ENCODE measurements around the gene TNRC6C. TPM values are rescaled to one million over a fixed set of nuclear protein-coding genes. Genes with fewer than 3 reads are reported as not detected.

Gene TNRC6C
- total RNA-seq, 4 donors from 2014 or later: 2.6 to 10.9 (median 4.7) TPM

DNA sequence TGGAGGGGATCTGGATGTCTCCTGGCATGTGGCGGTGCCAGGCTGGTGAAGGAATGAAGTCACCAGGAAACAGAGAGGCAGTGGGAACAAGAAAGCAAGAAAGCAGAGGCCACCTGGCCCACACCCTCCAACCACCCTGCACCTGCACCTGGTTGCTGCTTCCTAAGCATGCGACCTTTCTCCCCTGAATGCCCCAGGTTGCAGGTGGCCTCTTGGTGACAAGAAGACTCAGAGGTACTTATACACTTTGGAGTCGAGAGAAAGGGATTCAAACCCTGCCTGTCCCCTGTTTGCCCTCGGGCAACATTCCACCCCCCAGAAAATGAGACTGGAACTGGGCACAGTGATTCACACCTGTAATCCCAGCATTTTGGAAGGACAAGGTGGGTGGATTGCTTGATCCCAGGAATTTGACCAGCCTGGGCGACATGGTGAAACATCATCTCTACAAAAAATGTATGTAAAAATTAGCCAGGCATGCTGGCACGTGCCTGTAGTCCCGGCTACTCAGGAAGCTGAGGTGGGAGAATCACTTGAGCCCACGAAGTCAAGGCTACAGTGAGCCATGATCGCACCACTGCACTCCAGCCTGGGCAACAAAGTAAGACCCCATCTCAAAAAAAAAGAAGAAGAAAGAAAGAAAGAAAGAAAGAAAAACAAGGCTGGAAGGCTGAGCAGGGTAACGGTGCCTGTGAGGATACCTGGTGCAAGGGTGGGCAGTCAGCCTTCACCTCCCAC, 34.6 kb upstream of the TNRC6C start:
- Histone ChIP-seq H3K27me3 (peaks cover 0 to 71% (median 0%) of the 10 kb centered on the region in 4 donors), H3K4me3 (no peak overlapping the region), H3K9me3 (no peaks in the 10 kb centered on the region), H3K36me3 (no peaks in the 10 kb centered on the region), H3K27ac (no peak overlapping the region), H3K4me1 (no peaks in the 10 kb centered on the region)
- WGBS, 2 donors: 40 to 52% methylated on average over 8 of the region's 10 CpGs
- no peak for DNase-seq
- intact Hi-C loops (cut with DNase I): no loop called here
- TF ChIP-seq, protein P1, sequence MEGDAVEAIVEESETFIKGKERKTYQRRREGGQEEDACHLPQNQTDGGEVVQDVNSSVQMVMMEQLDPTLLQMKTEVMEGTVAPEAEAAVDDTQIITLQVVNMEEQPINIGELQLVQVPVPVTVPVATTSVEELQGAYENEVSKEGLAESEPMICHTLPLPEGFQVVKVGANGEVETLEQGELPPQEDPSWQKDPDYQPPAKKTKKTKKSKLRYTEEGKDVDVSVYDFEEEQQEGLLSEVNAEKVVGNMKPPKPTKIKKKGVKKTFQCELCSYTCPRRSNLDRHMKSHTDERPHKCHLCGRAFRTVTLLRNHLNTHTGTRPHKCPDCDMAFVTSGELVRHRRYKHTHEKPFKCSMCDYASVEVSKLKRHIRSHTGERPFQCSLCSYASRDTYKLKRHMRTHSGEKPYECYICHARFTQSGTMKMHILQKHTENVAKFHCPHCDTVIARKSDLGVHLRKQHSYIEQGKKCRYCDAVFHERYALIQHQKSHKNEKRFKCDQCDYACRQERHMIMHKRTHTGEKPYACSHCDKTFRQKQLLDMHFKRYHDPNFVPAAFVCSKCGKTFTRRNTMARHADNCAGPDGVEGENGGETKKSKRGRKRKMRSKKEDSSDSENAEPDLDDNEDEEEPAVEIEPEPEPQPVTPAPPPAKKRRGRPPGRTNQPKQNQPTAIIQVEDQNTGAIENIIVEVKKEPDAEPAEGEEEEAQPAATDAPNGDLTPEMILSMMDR (IDR thresholded peaks at IDR 0.05): no peak
- TF ChIP-seq POLR2A (IDR thresholded peaks at IDR 0.05): no peak

DNA sequence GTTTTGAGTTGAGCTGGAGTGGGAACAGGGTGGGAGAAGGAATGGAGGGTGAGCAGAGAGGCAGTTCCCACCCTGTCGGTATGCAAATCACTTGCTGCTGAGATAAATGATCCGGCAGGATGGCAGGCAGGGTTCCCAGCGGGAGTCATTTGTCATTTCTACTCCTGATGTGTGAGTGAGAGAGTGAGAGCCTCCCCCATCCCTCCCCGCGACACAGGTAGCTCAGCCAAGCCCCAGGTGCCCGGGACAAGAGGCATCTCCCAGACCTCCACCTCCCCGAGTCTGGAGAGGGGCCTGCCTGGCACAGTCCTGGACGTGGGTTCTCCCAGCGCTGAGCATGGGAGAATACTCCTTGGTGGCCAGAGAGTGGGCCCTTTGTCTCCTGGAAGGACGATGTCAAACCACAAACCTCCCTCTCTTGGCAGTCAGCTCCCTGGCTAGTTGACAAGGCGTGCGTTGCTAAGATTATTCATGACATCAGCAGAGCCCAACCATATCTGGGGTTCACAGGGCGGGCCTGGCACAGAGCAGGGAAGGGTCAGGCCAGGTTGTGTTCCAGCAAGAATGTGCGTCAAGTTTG, 33.7 kb upstream of the TNRC6C start:
- Histone ChIP-seq H3K4me3 (no peak overlapping the region), H3K36me3 (no peaks in the 10 kb centered on the region), H3K9me3 (no peaks in the 10 kb centered on the region), H3K27me3 (peaks cover 0 to 71% (median 0%) of the 10 kb centered on the region in 4 donors), H3K27ac (no peak overlapping the region), H3K4me1 (no peaks in the 10 kb centered on the region)
- no peak for DNase-seq
- 29 to 31% methylated on average over 1 to 5 of the region's 14 CpGs for WGBS, 2 donors
- intact Hi-C loops (cut with DNase I): no loop called here
- TF ChIP-seq POLR2A (IDR thresholded peaks at IDR 0.05): no peak
- TF ChIP-seq, protein P1 (IDR thresholded peaks at IDR 0.05): no peak

DNA sequence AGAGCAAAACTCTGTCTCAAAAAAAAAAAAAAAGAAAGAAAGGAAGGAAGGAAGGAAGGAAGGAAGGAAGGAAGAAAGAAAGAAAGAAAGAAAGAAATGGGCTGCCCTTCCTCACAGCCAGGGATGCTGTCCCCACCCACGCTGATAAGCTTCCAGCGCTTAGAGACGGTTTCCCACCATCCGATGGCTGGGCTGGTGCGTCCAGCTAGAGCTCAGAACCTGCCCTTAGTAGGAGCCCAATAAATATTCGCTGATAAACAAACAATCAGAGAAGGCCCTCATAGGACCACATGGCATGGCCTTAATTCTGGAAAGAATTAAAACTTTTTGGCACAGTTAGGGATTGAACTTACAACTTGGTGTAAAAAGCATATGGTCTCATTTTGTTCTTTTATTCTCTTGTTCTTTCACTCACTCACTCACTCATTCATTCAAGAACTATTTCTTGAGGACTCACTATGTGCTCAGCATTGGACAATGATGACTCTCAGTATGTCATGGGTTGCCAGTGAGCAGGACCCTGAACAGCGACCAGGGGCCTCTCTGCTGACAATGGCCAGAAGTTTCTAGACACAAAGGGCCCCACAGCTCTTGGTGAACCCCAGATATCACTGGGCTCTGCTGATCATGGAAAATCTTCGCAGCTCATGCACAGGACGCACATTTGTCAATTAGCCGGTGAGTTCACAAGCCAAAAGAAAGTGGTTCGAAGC, 32.5 kb upstream of the TNRC6C start:
- no peak for DNase-seq
- H3K4me3 ChIP-seq: no peak overlapping the region
- H3K27ac ChIP-seq: no peak overlapping the region
- H3K9me3 ChIP-seq: no peaks in the 10 kb centered on the region
- H3K36me3 ChIP-seq: no peaks in the 10 kb centered on the region
- TF ChIP-seq, protein P1 (IDR thresholded peaks at IDR 0.05): no peak
- no peak for TF ChIP-seq POLR2A (IDR thresholded peaks at IDR 0.05)
- peaks cover 0 to 79% (median 0%) of the 10 kb centered on the region in 4 donors for H3K27me3 ChIP-seq
- H3K4me1 ChIP-seq: no peaks in the 10 kb centered on the region
- intact Hi-C loops (cut with DNase I): no loop called here
- WGBS, 2 donors: 85 to 89% methylated on average over 9 to 10 of the region's 11 CpGs

DNA sequence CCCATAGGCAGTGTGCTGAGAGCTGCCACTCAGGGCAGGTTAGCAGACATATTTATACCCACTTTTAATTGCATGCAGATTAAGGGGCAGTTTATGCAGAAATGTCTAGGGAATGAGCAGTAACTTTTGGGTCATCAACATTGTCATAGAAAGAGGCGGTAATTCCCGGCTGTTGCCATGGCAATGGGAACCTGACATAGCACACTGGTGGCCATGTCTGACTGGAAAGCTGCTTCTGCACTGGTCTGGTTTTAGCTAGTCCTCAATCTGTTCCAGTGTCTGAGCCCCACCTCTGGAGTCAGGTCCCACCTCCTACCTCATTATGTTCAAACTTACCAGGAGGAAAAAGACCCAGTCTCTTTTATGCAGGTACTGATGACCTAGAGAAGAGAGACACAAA, 31.5 kb upstream of the TNRC6C start:
- no peak for DNase-seq
- Histone ChIP-seq H3K9me3 (no peaks in the 10 kb centered on the region), H3K36me3 (no peaks in the 10 kb centered on the region), H3K27ac (no peak overlapping the region), H3K4me3 (no peak overlapping the region), H3K27me3 (peaks cover 0 to 84% (median 0%) of the 10 kb centered on the region in 4 donors), H3K4me1 (no peaks in the 10 kb centered on the region)
- intact Hi-C loops (cut with DNase I): no loop called here
- no peak for TF ChIP-seq POLR2A (IDR thresholded peaks at IDR 0.05)
- TF ChIP-seq, protein P1 (IDR thresholded peaks at IDR 0.05): no peak
- WGBS, 2 donors: 73% methylated on average over 2 of the region's 2 CpGs; no CpG with 5 or more reads in 1 of the 2 donors
